SK-N-SH (cell line): ENCODE results near the gene THSD4. TPM values are rescaled to one million over a fixed set of nuclear protein-coding genes. Genes with fewer than 3 reads are reported as not detected.

Source experiments
- CTCF ChIA-PET: fragments of 300-600, 350-600 bp; formaldehyde crosslinking; extraction: SDS; loops from one replicate; lab custom pipeline; 2021; lab: Yijun Ruan, JAX
- POLR2A ChIA-PET: fragments of 350-600 bp; sonication (Branson Sonifier 250); formaldehyde crosslinking; extraction: SDS; loops from one replicate; lab custom pipeline; 2020; ENCODE audit warnings: antibody characterized with exemption, inconsistent platforms; lab: Yijun Ruan, JAX
- DNase-seq: peaks from one replicate; pipeline ENCODE4 v3.0.0; 2012
- H2AFZ ChIP-seq: fragments of 200-600 bp; sonication (generic); 2 replicates; pipeline ENCODE4 v1.8.1; 2016; ENCODE audit warnings: antibody characterized with exemption, mild to moderate bottlenecking, low read depth
- H3F3A ChIP-seq: fragments of 200-600 bp; sonication (generic); replicated peaks from 2 replicates; pipeline ENCODE3; 2016; ENCODE audit warnings: antibody characterized with exemption, mild to moderate bottlenecking; ENCODE audit not compliant: insufficient read depth
- H3K27ac ChIP-seq, 2 experiments: fragments of 200-500 bp in 1 of 2; fragments of 200-600 bp in 1 of 2; sonication (Bioruptor generic) in 1 of 2; sonication (generic), shearing (Covaris generic) in 1 of 2; 2 replicates each; pipeline versions ENCODE4 v1.5.1 to v1.6.1; 2014 to 2016; ENCODE audit warnings: low read depth in 2 of 2, inconsistent platforms in 1 of 2, low read length in 1 of 2, mild to moderate bottlenecking in 1 of 2, mixed read lengths in 1 of 2
- H3K27me3 ChIP-seq: fragments of 200-600 bp; sonication (generic), shearing (Covaris generic); 2 replicates; pipeline ENCODE4 v1.6.1; 2016; ENCODE audit warnings: mixed run types; ENCODE audit not compliant: insufficient read depth
- H3K36me3 ChIP-seq, 2 experiments: fragments of 200-500 bp in 1 of 2; fragments of 200-600 bp in 1 of 2; sonication (Bioruptor generic) in 1 of 2; sonication (generic) in 1 of 2; replicated peaks in 1 of 2; 2 replicates each; pipeline versions ENCODE3 to v1.5.1; 2014 to 2016; ENCODE audit warnings: low read length in 1 of 2, mild to moderate bottlenecking in 1 of 2; ENCODE audit not compliant: insufficient read depth in 2 of 2, control insufficient read depth in 1 of 2
- H3K4me1 ChIP-seq, 2 experiments: fragments of 200-500 bp in 1 of 2; fragments of 200-600 bp in 1 of 2; sonication (Bioruptor generic) in 1 of 2; sonication (generic), shearing (Covaris generic) in 1 of 2; 2 replicates each; pipeline versions ENCODE4 v1.5.1 to v1.6.1; 2014 to 2016; ENCODE audit warnings: low read depth in 1 of 2, low read length in 1 of 2, mixed run types in 1 of 2; ENCODE audit not compliant: insufficient read depth in 2 of 2, control insufficient read depth in 1 of 2
- H3K4me2 ChIP-seq: fragments of 200-600 bp; sonication (generic), shearing (Covaris generic); 2 replicates; pipeline ENCODE4 v1.6.1; 2017; ENCODE audit warnings: mixed run types
- H3K4me3 ChIP-seq, 2 experiments: fragments of 200-500 bp in 1 of 2; fragments of 200-600 bp in 1 of 2; sonication (Bioruptor generic) in 1 of 2; sonication (generic), shearing (Covaris generic) in 1 of 2; 2 replicates each; pipeline versions ENCODE4 v1.5.1 to v1.8.1; 2014 to 2016; ENCODE audit warnings: low read depth in 2 of 2, inconsistent platforms in 1 of 2, low read length in 1 of 2, mild to moderate bottlenecking in 1 of 2, mixed read lengths in 1 of 2, moderate library complexity in 1 of 2
- H3K79me2 ChIP-seq: fragments of 200-600 bp; sonication (generic); 2 replicates; pipeline ENCODE4 v1.8.1; 2017; ENCODE audit warnings: mild to moderate bottlenecking; ENCODE audit not compliant: insufficient read depth
- H3K9ac ChIP-seq: fragments of 200-600 bp; sonication (generic); 2 replicates; pipeline ENCODE4 v1.6.1; 2017; ENCODE audit warnings: mixed run types
- H3K9me2 ChIP-seq: fragments of 200-600 bp; sonication (generic); 2 replicates; pipeline ENCODE4 v1.6.1; 2017; ENCODE audit warnings: mixed run types
- H3K9me3 ChIP-seq: fragments of 200-600 bp; sonication (generic); 2 replicates; pipeline ENCODE4 v1.6.1; 2017; ENCODE audit warnings: mixed run types, mild to moderate bottlenecking, moderate library complexity
- H4K20me1 ChIP-seq: fragments of 200-600 bp; sonication (generic); 2 replicates; pipeline ENCODE4 v1.6.1; 2017; ENCODE audit warnings: mild to moderate bottlenecking, mixed run types; ENCODE audit not compliant: insufficient read depth
- CHD2 ChIP-seq: fragments of 150-350 bp; IDR thresholded peaks from 2 replicates; pipeline ENCODE4 v1.6.1; 2018; ENCODE audit warnings: low read length; ENCODE audit not compliant: partially characterized antibody
- FOSL2 ChIP-seq: IDR thresholded peaks from 2 replicates; pipeline ENCODE4 v1.4.0; 2012; ENCODE audit warnings: low read depth, mild to moderate bottlenecking, moderate library complexity, borderline replicate concordance
- GATA2 ChIP-seq: sonication (generic); formaldehyde crosslinking; IDR thresholded peaks from 2 replicates; pipeline ENCODE4 v1.5.0; 2020; ENCODE audit warnings: mild to moderate bottlenecking, missing genetic modification reagents
- IRF3 ChIP-seq: fragments of 150-350 bp; IDR thresholded peaks from 2 replicates; pipeline ENCODE4 v1.6.1; 2016; ENCODE audit warnings: mild to moderate bottlenecking, low read depth, low read length
- JUND ChIP-seq: IDR thresholded peaks from 2 replicates; pipeline ENCODE4 v1.4.0; 2012
- MXI1 ChIP-seq: IDR thresholded peaks from 2 replicates; pipeline ENCODE4 v1.6.1; 2012; ENCODE audit warnings: mild to moderate bottlenecking, low read depth, low read length, improper control_type of control experiment
- NRF1 ChIP-seq: IDR thresholded peaks from 2 replicates; pipeline ENCODE4 v1.6.1; 2012; ENCODE audit warnings: low read depth, mild to moderate bottlenecking, low read length
- RAD21 ChIP-seq: IDR thresholded peaks from 2 replicates; pipeline ENCODE4 v1.6.1; 2012; ENCODE audit warnings: mild to moderate bottlenecking, low read length
- REST ChIP-seq: IDR thresholded peaks from 2 replicates; pipeline ENCODE4 v1.6.1; 2012; ENCODE audit warnings: mild to moderate bottlenecking, low read depth, low read length, moderate library complexity
- RXRA ChIP-seq: IDR thresholded peaks from 2 replicates; pipeline ENCODE4 v1.4.0; 2012; ENCODE audit warnings: low read depth, mild to moderate bottlenecking, borderline replicate concordance
- TCF12 ChIP-seq: IDR thresholded peaks from 2 replicates; pipeline ENCODE4 v1.4.0; 2012
- TEAD4 ChIP-seq: IDR thresholded peaks from 2 replicates; pipeline ENCODE4 v1.4.0; 2012; ENCODE audit warnings: mild to moderate bottlenecking, borderline replicate concordance; ENCODE audit not compliant: insufficient read depth
- USF1 ChIP-seq: IDR thresholded peaks from 2 replicates; pipeline ENCODE4 v1.4.0; 2012; ENCODE audit warnings: low read depth, borderline replicate concordance
- USF2 ChIP-seq: fragments of 150-350 bp; IDR thresholded peaks from 2 replicates; pipeline ENCODE4 v1.6.1; 2017; ENCODE audit warnings: antibody characterized with exemption, low read length, low read depth, borderline replicate concordance
- ZBTB33 ChIP-seq: IDR thresholded peaks from 2 replicates; pipeline ENCODE4 v1.4.0; 2012; ENCODE audit warnings: low read depth, borderline replicate concordance
- WGBS: methylation state at CpG from one replicate; pipeline ENCODE4 v1.1.6; 2017; ENCODE audit warnings: low lambda C conversion rate; 5-methylcytosine and 5-hydroxymethylcytosine counted together
- polyA plus RNA-seq, 3 experiments: library from polyadenylated mRNA; depleted of rRNA; stranded (reverse); fragments of >200 nt; gene quantifications; 2 replicates each; pipeline ENCODE4 v1.2.3, GENCODE V29; 2012

Gene THSD4
- polyA plus RNA-seq, 1 of the 3 experiments (the other 2 are of a cell fraction), result 79.1 TPM

GRCh38 chr15:71789616-71790015 lies 674.3 kb downstream of the THSD4 start:
- no peak for TF ChIP-seq RAD21
- TF ChIP-seq IRF3, result no peak
- no peak for TF ChIP-seq JUND
- no peak for TF ChIP-seq CHD2
- no peak for TF ChIP-seq NRF1
- no peak for TF ChIP-seq MXI1
- TF ChIP-seq USF1, result no peak
- no peak for TF ChIP-seq TEAD4
- TF ChIP-seq GATA2 (CRISPR knock-in tag), result no peak
- no peak for TF ChIP-seq ZBTB33
- H3K27ac ChIP-seq, result no peak overlapping the region
- no peak overlapping the region for H2AFZ ChIP-seq
- WGBS, result 91% methylated on average over 6 of the region's 6 CpGs
- no peak for DNase-seq
- no peaks in the 10 kb centered on the region for H3K27me3 ChIP-seq
- no peak overlapping the region for H3K4me3 ChIP-seq
- POLR2A ChIA-PET, result no interaction called here
- CTCF ChIA-PET, result interaction anchor here (1.2 to 6.7 kb wide), 4 partner anchors 9 to 366 kb away, joined by 3 to 39 read pairs (median 11); partner anchors contain the start of genes MYO9A and SENP8
- no peak overlapping the region for H3K9ac ChIP-seq
- H3K36me3 ChIP-seq, result no peaks in the 10 kb centered on the region
- no peaks in the 10 kb centered on the region for H3K9me3 ChIP-seq
- no peaks in the 10 kb centered on the region for H3F3A ChIP-seq
- no peaks in the 10 kb centered on the region for H3K9me2 ChIP-seq
- H3K4me2 ChIP-seq, result no peak overlapping the region
- H3K4me1 ChIP-seq, result peaks cover 0 to 6% of the 10 kb centered on the region in 2 experiments; a peak in 2 of 4 replicates
- no peaks in the 10 kb centered on the region for H4K20me1 ChIP-seq
- H3K79me2 ChIP-seq, result no peaks in the 10 kb centered on the region

- TF ChIP-seq TCF12, result no peak
- TF ChIP-seq RXRA, result no peak
- TF ChIP-seq USF2, result no peak
- TF ChIP-seq FOSL2, result peak; percentile 26; the same call in 1 of the 2 replicates
- TF ChIP-seq REST, result no peak
- TF ChIP-seq GATA2 (CRISPR knock-in tag), result no peak
- 73% methylated on average over 9 of the region's 10 CpGs for WGBS
- peaks cover 0 to 6% of the 10 kb centered on the region in 2 experiments; a peak in 2 of 4 replicates for H3K4me1 ChIP-seq
- no peaks in the 10 kb centered on the region for H3K9me2 ChIP-seq
- no peaks in the 10 kb centered on the region for H3K36me3 ChIP-seq
- H3K27me3 ChIP-seq, result no peaks in the 10 kb centered on the region
- H3K27ac ChIP-seq, result peak overlapping the region in 1 of 2 experiments; percentile 31; a peak in 1 of 4 replicates
- H3F3A ChIP-seq, result no peaks in the 10 kb centered on the region
- no peak overlapping the region for H3K9ac ChIP-seq
- no peaks in the 10 kb centered on the region for H3K9me3 ChIP-seq
- no peaks in the 10 kb centered on the region for H4K20me1 ChIP-seq
- H2AFZ ChIP-seq, result no peak overlapping the region
- CTCF ChIA-PET, result interaction anchor here (0.5 to 5.1 kb wide), 4 partner anchors 10 to 366 kb away, joined by 3 to 19 read pairs (median 4); no protein-coding TSS in a partner anchor
- H3K4me2 ChIP-seq, result no peak overlapping the region
- DNase-seq, result no peak
- POLR2A ChIA-PET, result no interaction called here
- H3K4me3 ChIP-seq, result no peak overlapping the region
- H3K79me2 ChIP-seq, result no peaks in the 10 kb centered on the region
Observed at GRCh38 chr15:71790081-71790480, 674.8 kb downstream of the THSD4 start.
